ENCODE data around the gene MRPL53.
"Not testable (repeated sequence)": the region's sequence is repeated elsewhere in the genome, so short reads cannot be mapped to it uniquely, and the experiment has no call there.

MRPL53 gene

DNA sequence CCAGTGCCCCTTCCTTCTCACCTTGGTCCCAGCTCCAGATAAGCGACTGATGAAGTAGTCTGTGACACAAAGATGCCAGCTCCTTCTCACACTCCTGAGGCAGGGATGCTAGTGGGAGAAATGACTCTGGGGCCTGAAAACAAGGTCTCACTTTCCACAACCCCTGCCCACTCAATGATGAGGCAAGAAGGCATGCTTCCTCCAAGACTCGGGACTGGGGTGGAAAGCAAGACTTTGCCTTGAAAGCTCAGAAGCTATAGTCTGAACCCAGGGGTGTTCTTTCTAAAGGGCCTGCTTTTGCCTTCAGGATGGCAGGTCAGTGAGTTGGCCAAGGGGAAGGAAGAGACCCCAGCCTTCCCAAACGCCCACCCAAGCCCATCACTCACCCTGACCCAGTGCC lies 9.0 kb upstream of the MRPL53 start:
- DNase-seq = peak; percentile 82

DNA sequence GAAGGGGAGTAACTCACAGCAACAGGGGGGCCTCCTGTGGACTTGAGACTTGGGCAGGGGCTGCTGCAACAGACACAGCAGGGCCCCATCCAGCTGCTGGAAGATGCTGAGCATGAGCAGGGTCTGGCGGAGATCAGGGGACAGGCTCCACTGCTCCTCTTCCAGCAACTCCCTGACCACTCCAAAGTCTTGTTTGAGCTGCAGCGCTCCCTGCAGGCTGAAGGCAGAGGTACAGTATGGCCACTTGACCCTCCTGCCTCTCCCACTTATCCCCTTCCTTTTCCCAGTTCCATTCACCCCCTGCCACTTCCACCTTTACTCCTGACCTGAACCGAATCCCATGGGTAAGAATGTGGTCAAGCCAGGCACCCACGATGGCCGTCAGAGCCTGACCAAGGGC lies 2.4 kb upstream of the MRPL53 start:
- no peak for DNase-seq

DNA sequence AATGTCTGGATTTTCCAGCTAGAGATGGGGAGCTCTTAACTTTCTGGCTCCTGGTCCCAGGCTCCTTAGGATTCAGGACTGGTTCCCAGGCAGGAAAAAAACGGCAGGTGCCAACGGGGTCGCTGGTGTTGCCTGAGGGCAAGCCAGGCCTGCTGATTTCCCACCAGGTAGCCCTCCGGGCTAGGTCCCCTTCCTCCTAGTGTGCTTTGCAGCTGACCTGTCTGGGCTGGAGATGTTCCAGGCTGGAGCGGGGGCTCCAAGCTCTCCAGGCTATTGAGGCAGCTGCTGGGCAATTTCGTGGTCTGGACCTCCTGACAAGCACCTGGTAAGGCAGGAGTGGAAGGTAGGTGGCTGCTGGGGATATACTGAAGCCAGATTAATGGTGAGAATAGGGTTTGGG lies 2.0 kb upstream of the MRPL53 start:
- no peak for DNase-seq

DNA sequence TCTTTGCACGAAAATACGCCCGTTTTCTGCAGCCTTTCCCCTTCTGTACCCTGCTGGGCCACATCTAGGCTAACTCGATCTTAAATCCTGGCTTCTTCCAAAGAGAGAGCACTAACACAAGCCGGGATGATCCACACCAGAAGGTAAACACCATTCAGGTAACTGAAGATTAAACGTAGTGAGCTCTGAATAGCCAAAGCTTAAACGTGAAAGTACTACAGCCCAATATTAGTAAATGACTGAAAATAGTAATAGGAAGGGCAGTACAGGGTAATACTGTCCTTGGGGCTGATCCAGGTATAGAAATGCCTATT lies 422 bp upstream of the MRPL53 start:
- no peak for DNase-seq

DNA sequence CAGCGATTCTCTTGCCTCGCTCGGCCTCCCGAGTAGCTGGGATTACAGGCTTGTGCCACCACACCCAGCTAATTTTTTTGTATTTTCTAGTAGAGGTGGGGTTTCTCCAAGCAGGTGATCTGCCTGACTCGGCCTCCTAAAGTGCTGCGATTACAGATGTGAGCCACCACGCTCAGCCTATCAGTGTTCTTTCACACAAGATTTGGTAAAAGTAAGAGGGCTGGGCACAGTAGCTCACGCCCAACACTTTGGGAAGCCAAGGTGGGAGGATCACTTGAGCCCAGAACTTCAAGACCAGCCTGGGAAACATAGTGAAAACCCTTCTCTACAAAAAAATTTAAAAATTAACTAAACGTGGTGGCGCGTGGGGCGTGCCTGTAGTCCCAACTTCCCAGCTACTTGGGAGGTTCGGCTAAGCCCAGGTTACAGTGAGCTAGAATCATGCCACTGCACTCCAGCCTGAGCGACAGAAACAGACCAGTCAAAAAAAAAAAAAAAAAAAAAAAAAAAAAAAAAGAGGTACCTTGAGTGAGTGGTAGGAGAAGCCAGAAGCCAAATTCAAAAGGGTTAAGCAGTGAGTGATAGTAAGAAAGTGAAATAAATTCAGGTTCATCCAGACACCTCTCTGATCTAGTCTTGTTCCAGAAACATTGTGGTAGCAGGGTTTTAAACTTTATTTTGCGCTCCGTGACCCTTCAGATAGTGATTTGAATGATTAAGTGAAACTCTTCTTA lies 981 bp downstream of the MRPL53 start:
- DNase-seq = no peak

DNA sequence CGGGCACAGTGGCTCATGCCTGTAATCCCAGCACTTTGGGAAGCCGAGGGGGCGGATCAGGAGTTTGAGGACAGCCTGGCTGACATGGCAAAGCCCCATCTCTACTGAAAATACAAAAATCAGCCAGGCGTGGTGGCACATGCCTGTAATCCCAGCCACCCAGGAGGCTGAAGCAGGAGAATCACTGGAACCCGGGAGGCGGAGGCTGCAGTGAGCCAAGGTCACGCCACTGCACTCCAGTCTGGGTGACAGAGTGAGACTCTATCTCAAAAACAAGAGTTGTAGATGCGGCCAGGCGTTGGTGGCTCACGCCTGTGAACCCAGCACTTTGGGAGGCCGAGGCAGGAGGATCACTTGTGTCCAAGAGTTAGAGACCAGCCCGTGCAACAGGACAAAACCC lies 1.7 kb downstream of the MRPL53 start:
- DNase-seq = not testable (repeated sequence)

DNA sequence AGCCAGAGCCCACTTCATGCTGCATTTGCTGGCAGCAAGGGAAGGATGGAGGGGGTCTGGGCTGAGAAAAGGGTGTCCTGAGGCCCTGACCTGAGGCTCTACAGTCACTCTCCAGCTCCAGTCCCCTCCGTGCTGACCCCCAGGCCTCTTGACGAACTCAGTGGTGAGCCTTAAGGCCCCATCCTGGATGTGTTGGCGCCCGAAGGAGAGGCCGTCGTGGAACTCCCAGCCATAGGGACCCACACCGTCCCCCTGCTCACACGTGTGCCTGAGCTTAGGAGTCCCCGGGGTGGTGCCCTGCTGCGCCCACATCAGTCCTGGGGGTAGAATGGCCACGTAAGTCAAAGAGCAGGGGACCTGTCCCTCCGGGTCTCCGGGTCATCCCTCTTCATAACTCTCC lies 8.1 kb downstream of the MRPL53 start:
- no peak for DNase-seq

DNA sequence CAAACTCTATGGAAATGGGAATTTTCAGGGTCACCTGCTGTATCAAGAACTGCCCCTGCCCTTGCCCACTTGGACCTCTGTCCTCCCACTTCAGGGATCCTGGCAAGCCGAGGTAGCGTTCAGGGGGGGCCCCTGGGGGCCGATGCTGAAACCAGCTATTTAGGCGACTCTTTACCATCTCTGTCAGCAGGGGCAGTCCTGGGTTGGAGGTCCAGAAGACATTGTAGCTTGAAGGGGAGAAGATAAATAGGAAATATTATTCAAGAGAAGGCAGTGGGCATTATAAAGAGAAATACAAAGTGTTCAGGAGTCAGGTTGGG lies 9.7 kb downstream of the MRPL53 start:
- no peak for DNase-seq

DNA sequence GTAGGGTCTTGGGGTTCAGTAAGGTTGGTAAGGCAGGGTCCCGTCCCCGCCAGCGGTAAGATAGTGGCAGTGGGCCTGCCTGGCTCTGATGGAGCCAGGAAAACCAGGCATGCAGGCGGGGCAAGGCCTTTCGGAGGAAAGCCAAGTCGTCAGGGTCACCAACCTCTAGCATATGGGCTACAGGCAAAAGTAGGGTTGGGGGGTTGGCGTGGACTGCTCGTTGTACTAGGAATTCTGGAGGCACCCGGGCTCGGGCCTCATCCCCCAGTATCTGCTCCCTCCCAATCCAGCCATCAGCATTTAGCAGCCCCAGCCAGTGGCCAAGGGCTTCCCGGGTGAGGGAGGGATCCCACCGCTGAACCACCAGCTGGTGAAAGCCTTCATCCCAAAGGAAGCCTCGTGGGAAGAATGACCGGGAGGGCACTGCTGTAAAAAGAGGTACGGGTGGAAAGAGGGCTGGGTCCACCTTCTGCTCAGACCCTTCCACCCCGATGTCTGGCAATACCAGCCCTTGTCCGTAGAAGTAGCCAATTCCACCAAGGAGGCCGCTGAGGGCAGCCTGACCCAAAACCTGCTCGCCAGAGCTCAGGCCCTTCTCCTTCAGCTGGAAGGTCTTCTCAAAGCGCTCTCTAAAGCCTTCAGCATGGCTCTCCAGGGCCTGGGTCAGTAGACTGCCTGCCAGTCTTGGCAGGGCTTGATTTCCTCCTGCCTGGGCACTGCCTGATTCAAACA lies 10.3 kb downstream of the MRPL53 start:
- DNase-seq = no peak

DNA sequence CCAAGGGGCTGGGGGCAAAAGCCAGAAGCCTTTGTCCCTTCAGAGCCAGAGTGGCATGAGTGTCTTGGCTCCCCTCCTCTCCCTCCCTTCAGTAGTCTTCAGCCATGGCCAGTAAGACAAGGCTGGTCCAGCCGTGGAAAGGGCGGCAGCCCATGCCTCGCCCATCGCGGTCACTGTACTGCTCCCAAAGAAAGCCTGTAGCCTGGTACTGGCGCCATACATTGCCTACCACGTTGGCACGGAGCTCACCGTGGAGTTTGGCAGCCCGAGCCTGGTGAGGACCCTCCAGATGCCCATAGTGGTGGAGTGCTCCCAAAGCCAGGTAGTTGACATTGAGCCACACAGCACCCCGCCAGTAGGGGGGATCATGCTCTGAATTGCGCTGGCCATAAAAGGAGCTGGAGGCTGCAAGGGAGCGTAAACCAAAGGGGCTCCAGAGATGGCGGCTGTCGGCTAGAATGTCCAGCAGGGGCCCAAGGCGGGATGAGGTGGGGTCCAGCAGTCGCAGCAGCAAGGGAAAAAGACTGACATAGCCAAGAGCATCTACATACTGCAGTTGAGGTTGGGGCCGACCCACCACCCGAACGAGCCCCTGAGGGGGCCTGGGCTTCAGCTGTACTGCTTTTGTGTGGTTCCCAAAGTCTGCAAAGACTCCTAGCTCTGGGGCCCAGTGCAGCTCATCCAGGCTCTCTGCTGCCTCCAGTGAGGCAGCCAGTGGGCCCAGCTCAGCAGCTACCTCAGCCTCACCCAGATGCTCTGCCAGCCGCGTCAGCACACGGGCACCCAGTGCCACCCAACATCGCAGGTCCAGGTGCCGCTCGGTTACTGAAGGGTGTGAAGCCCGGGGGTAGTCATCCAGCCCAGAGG lies 11.1 kb downstream of the MRPL53 start:
- no peak for DNase-seq

DNA sequence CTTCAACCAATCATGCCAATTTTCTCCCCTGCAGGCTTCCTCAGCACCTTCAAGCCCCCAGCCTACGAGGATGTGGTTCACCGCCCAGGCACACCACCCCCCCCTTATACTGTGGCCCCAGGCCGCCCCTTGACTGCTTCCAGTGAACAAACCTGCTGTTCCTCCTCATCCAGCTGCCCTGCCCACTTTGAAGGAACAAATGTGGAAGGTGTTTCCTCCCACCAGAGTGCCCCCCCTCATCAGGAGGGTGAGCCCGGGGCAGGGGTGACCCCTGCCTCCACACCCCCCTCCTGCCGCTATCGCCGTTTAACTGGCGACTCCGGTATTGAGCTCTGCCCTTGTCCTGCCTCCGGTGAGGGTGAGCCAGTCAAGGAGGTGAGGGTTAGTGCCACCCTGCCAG lies 12.3 kb downstream of the MRPL53 start:
- not testable (repeated sequence) for DNase-seq

DNA sequence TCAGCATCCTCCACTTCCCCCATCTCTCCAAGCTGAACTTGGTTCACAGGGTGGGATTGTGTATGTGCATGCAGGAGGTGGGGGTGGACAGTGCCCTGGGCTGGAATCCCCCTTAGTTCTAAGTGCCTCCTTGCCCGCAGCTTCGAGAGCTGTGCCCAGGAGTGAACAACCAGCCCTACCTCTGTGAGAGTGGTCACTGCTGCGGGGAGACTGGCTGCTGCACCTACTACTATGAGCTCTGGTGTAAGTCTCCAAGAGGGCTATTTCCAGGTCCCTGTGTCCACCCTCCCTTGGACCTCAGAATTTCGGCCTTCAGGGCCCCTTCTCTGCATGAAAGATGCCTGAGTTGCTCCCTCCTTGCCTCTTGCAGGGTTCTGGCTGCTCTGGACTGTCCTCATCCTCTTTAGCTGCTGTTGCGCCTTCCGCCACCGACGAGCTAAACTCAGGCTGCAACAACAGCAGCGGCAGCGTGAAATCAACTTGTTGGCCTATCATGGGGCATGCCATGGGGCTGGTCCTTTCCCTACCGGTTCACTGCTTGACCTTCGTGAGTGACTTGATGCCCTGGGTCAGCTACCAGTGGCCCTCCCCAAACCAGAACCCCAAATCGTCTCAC lies 12.9 kb downstream of the MRPL53 start:
- DNase-seq = not testable (repeated sequence)

DNA sequence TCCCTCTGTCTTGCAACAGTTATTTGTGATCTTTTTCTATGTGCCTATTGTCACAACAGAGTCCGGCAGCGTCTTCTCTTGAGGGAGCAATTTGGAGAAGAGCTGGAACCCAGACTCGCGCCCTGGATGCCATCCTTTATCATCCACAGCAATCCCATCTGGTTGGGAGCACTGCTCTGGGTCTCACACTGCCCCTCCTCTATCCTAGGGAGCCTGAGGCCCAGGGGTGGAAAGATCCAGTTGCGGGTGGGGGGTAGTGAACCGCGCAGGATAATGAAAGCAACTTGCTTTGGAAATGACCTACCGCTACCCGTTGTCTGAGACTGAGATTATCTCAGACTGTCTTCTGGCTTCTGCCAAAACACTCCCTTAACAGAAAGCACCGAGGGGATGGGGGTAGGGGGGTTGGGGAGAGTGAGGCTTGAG lies 13.5 kb downstream of the MRPL53 start:
- DNase-seq = no peak

DNA sequence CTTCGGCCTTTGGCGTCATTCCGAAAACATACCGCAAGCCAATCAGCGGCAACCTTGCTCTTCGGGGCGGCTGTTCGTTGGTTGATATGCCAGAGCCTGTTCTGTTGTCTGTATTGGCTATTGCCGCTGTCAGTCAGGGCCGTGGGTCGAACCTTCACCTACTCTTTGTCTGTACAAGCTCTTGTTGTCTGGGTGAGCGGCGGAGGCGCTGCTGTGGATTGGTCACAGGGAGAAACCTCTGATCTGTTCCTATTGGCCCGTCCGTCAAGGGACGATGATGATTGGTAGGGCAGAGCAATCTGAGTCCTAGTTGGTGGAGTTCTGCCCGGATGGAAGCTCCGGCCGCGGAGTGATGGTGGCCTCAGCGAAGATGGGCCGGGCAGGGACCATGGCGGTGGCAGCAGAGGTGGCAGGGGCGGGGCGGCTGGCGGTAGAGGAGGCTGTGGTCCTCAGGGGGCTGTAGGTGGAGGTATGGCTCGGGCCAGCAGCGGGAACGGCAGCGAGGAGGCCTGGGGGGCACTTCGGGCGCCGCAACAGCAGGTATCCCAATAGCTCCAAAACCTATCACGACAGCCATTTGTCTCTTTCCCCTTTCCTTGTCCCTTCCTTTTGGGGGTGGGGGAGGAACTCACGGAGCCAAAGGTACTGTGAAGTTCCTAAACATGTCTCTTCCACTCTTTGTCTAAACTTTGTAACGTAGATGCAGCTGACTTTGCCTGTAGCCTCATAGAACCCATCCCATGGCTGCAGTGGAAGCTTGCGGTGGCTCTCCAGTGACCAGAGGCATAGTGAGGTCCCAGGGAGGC lies 14.1 kb downstream of the MRPL53 start, which contains the start of gene WBP1:
Gene WBP1 (plus strand): TSS at position 307 of the 806 bp plus-strand sequence. CDS start 165 bp downstream, at position 472.
- DNase-seq = peak; percentile 100

DNA sequence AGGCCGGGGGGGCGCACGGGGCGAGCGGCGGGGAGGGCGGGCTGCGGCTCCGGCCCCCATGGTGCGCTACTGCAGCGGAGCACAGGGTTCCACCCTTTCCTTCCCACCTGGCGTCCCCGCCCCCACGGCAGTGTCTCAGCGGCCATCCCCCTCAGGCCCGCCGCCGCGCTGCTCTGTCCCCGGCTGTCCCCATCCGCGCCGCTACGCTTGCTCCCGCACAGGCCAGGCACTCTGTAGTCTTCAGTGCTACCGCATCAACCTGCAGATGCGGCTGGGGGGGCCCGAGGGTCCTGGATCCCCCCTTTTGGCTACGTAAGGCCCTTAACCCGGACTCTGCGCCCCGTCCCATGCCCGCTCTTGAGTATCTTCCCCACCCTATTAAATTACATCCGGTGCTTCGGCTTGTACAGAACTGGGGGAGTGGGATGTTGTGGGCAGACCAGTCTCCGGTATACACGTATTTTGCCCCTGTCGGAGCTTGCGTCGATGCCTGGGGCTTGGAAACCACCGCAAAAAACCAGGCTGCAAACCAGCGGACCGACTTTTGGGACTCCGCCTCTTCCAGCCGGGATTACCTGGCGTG lies 14.8 kb downstream of the MRPL53 start:
- DNase-seq = no peak

DNA sequence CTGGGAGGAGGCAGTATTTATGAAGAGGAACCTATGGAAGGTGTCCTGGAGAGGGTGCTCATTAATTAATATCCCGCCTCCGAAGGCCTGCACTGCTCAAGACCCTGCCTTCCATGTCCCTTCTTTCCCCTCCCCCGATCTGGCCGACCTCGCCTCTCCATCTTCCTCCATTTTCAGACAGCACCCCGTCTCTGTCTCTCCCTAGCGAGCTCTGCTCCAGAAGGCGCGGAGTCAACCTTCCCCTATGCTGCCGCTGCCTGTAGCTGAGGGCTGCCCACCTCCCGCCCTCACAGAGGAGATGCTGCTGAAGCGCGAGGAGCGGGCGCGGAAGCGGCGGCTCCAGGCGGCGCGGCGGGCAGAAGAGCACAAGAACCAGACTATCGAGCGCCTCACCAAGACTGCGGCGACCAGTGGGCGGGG lies 15.3 kb downstream of the MRPL53 start:
- no peak for DNase-seq

DNA sequence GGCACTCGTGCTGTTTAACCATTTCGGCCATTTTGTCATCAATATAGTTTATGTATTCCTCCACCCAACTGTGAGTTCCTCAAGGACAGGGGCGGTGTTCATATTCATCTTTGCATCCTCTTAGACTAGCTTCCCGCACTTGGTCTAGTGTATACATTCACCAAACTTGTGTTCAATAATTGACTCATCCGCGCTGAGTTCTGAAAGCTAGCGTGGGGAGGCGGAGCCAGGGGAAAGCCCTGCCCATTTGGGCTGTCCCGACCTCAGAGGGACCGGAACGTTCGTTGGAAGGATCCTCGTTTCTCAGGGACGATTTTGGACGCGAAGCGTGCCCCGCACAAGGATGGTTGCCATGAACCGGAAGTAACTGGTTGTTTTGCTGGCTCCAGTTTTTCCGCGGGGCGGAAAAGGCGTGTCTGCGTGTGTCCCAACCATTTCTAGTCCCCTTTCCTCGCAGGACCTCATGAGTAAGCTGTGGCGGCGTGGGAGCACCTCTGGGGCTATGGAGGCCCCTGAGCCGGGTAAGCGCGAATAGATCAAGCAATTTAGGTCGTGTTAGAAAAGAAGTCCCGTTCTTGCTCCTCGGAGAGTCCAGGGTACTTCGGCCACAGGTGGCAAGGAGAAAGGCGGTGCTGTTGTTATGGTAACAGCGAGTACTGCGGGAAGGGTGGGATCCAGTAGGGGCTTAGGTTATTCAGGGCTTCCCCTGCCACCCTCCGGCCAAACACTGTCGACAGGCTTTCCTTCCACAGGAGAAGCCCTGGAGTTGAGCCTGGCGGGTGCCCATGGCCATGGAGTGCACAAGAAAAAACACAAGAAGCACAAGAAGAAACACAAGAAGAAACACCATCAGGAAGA lies 17.6 kb downstream of the MRPL53 start, which contains the start of gene INO80B:
Gene INO80B (plus strand): TSS at position 434 of the 858 bp plus-strand sequence. CDS start 30 bp downstream, at position 464.
- DNase-seq = peak; percentile 98

DNA sequence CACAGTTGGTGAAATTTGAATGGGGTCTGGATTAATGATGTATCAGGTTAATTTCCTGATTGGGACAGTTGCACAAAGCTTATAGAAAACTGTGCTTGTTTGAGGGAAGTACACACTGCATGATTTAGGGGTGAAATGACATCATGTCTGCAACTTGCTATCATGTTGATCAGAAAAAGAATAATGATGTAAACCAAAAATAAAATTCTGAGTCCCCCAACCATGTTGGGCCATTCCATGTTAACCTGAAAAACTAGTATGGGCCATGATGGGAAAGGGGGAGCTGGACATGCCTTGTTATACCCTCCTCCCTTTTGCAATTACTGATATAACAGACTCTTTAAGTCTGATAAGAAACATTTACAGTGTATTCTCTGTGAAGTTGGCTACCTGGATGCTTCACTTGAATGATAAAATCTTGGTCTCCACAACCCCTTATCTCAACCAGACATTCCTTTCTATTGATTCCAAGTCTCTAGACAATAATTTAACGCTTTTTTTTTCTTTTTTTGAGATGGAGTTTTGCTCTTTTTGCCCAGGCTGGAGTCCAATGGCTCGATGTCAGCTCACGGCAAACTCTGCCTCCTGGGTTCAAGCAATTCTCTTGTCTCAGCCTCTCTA lies 21.8 kb downstream of the MRPL53 start:
- DNase-seq = no peak

DNA sequence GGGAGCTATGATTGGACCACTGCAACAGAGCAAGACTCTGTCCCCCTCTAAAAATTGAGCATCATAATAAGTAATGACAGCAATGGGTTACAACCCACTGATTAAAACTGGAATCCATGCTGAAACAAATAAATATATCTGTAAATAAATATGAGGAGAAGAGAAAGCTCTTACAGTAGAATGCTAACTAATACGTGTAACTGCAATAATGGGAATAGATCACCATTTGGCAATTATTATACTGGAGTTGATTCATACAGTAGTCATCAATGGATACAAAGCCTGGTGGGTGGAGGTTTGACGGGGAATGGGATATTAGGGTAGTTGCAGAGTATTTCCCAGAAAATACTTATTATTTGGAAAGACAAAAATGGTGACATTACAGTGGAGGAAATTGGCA lies 23.7 kb downstream of the MRPL53 start:
- no peak for DNase-seq

DNA sequence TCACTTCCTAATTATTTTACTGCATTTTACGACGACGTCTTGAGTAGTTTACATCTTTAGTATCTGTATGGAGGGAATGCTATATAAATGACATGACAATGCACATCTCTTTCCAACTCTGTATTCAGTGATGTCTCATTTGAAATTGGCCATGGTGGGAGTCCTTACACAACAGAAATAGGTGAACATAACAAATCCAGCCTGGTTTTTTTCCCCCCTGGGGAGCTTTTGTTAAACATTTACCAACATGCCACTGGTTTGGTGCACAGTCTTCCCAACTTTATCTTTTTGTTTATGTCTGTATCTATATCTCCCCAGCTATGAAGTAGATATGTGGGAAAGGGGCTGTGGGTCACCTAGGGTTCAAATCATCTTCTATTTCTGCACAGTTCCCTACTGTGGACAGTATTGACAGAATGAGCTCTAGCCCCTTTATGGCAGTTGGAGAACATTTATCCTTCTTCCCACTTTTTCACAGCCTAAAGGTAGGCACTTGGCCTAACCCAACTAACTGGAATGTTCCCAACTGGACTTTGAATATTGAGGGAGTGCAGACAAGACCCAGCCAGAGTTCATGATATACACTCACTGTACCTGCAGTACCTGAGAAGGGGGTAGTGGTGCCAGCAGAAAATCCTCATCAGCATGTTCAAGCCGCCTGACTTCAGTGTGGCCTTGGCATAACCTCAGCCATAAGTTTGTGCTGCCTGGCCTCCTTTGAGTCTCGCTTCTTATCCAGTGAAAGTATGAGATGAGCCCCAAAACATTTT lies 25.1 kb downstream of the MRPL53 start:
- DNase-seq = no peak
